Measurements from ENCODE around the gene PLA2G1B.

GRCh38 chr12:120367233-120367923, 39.8 kb upstream of the PLA2G1B start:
- TF ChIP-seq, protein P1, sequence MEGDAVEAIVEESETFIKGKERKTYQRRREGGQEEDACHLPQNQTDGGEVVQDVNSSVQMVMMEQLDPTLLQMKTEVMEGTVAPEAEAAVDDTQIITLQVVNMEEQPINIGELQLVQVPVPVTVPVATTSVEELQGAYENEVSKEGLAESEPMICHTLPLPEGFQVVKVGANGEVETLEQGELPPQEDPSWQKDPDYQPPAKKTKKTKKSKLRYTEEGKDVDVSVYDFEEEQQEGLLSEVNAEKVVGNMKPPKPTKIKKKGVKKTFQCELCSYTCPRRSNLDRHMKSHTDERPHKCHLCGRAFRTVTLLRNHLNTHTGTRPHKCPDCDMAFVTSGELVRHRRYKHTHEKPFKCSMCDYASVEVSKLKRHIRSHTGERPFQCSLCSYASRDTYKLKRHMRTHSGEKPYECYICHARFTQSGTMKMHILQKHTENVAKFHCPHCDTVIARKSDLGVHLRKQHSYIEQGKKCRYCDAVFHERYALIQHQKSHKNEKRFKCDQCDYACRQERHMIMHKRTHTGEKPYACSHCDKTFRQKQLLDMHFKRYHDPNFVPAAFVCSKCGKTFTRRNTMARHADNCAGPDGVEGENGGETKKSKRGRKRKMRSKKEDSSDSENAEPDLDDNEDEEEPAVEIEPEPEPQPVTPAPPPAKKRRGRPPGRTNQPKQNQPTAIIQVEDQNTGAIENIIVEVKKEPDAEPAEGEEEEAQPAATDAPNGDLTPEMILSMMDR (optimal IDR thresholded peaks at IDR 0.05 in 1 of 3, IDR thresholded peaks at IDR 0.05 in 1 of 3, conservative IDR thresholded peaks at IDR 0.05 in 1 of 3; ENCODE audit: extremely low read depth in 1 of 3, insufficient read depth in 2 of 3, low read length in 3 of 3) = peak; percentile 29 to 33 (median 33)
- TF ChIP-seq EZH2 (IDR thresholded peaks at IDR 0.05; ENCODE audit: low read length) = peak; percentile 80
